GM12878 (cell line): ENCODE measurements around the gene PPP1R13B.
A peak's percentile ranks its signal among the peaks of the same experiment; 100 is the strongest.

Source experiments
- CBX3 ChIP-seq: fragments of 200-600 bp; sonication (generic); IDR thresholded peaks from 2 replicates; pipeline ENCODE4 v1.6.1; 2016; ENCODE audit warnings: low read depth, borderline replicate concordance
- EZH2 ChIP-seq: IDR thresholded peaks from 2 replicates; pipeline ENCODE4 v1.6.1; 2012; ENCODE audit warnings: low read depth, mild to moderate bottlenecking, control low read depth, inconsistent platforms, low read length, borderline replicate concordance; ENCODE audit not compliant: control insufficient read depth
- POLR2A ChIP-seq: IDR thresholded peaks from 2 replicates; pipeline ENCODE4 v1.6.1; 2011; ENCODE audit warnings: low read depth, mild to moderate bottlenecking, low read length
- SP1 ChIP-seq: IDR thresholded peaks from one replicate; pipeline ENCODE4 v1.6.1; 2011; ENCODE audit warnings: low read depth, low read length
- SUZ12 ChIP-seq: fragments of 200-600 bp; sonication (generic); IDR thresholded peaks from one replicate; pipeline ENCODE4 v1.6.1; 2018; ENCODE audit warnings: antibody characterized with exemption, mild to moderate bottlenecking; ENCODE audit not compliant: unreplicated experiment

DNA sequence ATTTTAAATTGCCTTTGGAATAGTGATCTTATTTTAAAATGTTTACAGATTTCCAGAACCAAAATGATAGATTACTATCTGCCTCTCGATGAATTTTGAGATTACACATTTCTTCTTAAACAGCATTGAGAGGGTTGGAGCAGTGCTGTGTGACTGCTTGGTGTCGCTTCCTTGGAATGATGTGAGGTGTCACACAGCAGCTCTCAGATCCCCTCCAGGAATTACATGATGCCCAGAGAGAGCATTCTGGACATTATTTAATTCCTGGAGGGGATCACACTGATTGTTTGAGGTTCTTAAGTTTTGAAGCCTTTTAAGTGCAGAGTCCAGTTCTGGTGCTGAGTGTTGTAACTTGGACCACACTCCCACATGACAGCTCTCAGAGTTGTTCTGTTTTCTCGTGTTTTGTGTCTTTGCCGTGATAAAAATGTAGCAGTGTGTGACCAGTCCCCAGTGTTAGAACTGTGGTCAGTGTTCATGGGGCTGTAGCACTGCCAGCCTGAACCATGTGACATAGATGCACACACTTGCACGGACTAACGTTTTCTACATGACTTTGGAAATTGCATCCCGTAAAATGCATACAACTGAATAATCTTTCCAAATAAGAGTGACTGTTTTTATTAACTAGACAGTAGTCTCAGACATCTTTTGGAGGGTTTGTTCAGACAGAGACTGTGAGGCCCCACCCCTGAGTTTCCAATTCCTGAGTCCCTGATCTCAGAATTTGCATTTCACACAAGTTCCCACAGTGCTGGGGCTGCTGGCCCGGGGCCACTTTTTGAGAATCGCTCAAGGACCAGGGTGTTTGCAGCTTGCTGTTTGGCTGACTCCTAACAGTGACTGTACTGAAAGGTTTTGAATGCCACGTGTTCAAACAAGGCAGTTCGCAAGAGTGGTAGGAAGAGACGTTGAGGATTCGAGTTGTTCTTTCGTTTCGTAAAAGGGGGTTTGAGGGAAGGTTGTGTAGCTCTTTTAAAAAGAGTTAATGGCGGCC, 158.2 kb downstream of the PPP1R13B start:
- TF ChIP-seq CBX3, result no peak
- no peak for TF ChIP-seq SUZ12
- 0 out of 2 replicates have a peak, but pooled peaks have one; percentile 55 for TF ChIP-seq POLR2A
- TF ChIP-seq SP1, result no peak
- TF ChIP-seq EZH2, result no peak
